HG03066 (cell line): Measurements from ENCODE around the gene SLC25A12.
A peak's percentile ranks its signal among the peaks of the same experiment; 100 is the strongest.
"Not testable (repeated sequence)": the region's sequence is repeated elsewhere in the genome, so short reads cannot be mapped to it uniquely, and the experiment has no call there.

Experiments
- ATAC-seq: cut with Tn5 transposase; IDR thresholded peaks from one replicate; pipeline ENCODE4 v1.9.1; 2021; ENCODE audit warnings: low read depth; ENCODE audit not compliant: unreplicated experiment

The SLC25A12 gene, protein sequence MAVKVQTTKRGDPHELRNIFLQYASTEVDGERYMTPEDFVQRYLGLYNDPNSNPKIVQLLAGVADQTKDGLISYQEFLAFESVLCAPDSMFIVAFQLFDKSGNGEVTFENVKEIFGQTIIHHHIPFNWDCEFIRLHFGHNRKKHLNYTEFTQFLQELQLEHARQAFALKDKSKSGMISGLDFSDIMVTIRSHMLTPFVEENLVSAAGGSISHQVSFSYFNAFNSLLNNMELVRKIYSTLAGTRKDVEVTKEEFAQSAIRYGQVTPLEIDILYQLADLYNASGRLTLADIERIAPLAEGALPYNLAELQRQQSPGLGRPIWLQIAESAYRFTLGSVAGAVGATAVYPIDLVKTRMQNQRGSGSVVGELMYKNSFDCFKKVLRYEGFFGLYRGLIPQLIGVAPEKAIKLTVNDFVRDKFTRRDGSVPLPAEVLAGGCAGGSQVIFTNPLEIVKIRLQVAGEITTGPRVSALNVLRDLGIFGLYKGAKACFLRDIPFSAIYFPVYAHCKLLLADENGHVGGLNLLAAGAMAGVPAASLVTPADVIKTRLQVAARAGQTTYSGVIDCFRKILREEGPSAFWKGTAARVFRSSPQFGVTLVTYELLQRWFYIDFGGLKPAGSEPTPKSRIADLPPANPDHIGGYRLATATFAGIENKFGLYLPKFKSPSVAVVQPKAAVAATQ

DNA sequence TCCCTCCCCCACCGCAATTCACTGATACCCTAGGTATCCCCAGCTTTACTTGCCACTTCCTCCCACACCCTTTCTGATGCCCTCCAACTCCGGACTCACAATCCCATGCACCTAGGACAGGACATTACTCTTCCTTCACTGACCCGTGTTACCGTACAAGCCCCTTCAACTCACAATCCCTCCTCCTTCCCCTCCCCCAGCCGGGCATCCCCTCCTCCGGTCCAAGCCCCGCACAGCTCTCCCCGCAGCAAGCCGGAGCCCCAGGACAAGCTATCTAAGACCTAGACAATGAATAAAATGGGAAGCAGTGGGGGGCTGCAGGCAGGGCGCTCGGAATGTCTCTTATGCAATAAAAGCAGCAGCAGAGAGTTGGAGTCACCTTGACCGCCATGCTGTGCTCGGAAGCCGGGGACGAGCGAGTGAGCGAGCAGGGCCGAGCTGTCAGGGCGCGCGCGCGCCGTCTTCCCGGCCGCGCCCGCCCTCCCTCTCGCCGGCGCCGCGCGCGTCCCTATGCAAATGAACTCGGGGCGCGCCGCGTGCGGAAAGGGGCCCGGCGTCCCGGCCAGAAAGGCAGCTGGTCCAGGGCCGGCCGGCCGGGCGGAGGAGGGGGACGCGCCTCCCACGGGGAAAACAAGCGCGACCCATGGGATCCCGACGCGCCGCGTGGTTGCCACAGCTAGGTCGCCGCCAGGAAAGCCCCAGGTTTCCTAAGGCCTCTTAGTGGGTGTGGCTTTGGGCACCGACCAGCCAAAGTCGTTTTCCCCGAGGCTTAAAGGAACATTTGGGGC lies at the start of gene SLC25A12:
Gene SLC25A12 (minus strand): TSS at position 421 of the 788 bp plus-strand sequence. CDS start 30 bp downstream, at position 391.
- peak; percentile 95 for ATAC-seq

DNA sequence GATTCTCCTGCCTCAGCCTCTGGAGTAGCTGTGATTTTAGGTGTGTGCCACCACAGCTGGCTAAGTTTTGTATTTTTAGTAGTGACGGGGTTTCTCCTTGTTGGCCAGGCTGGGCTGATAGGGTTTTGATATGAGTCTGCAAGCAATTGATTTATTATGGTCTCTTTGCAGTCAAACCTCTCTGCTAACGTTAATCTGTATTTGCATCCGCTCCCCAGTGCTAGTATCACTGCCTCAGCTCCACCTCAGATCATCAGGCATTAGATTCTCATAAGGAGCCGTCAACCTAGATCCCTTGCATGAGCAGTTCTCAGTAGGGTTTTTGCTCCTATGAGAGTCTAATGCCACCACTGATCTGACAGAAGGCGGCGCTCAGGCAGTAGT lies 47.3 kb upstream of the SLC25A12 start:
- no peak for ATAC-seq

DNA sequence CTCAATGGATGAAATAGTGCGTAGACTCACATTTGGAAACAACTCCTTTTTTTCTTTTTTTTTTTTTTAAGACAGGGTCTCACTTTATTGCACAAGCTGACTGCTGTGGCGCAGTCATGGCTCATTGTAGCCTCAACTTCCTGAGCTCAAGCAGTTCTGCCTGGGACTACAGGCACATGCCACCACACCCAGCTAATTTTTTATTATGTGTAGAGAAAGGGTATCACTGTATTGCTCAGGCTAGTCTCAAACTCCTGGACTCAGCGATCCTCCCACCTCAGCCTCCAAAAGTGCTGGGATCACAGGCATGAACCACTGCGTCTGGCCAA lies 45.7 kb upstream of the SLC25A12 start:
- no peak for ATAC-seq

DNA sequence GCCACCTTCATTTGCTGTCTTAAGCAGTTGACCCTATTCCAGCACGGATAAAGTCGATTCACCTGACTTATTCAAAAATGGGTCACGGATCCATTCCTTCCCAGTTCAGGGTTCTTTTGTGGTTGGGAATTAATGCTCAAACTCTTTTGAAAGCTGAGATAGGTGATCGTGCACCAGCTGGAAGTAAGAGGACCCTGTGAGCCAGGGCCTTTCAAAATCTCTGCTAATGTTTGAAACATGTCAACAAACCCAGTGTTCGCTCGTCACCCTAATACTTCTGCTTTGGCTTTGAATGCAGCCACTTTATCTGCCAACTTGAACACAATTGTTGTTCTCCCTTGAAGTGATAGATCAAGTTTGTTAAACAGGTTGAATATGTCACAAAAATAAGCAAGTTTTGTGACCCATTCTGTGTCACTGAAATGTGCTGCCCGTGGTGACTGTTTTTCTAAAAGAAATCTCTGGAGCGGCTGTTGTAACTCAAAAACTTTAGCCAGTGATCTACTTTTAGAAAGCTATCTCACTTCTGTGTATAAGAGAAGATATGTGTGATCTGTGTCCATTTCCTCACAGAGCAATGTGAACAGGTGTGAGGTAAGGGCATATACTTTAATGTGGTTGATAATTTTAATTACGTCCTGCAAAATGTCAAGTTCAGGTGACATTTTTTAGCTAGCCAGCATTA lies 45.2 kb upstream of the SLC25A12 start:
- ATAC-seq, result no peak

DNA sequence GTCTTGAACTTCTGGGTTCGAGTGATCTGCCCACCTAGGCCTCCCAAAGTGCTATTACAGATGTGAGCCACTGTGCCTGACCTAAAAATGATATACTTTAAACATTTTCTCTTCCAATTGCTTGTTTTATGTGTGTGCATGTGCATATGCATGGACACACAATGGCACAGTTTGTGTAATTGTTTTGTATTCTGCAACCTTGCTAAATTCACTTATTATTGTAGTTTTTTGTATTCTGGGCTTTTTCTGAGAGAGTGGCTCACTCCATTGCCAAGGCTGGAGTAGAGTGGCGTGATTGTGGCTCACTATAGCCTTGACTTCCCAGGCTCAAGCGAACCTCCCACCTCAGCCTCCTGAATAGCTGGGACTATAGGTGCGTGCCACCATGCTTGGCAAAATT lies 36.3 kb upstream of the SLC25A12 start:
- no peak for ATAC-seq

DNA sequence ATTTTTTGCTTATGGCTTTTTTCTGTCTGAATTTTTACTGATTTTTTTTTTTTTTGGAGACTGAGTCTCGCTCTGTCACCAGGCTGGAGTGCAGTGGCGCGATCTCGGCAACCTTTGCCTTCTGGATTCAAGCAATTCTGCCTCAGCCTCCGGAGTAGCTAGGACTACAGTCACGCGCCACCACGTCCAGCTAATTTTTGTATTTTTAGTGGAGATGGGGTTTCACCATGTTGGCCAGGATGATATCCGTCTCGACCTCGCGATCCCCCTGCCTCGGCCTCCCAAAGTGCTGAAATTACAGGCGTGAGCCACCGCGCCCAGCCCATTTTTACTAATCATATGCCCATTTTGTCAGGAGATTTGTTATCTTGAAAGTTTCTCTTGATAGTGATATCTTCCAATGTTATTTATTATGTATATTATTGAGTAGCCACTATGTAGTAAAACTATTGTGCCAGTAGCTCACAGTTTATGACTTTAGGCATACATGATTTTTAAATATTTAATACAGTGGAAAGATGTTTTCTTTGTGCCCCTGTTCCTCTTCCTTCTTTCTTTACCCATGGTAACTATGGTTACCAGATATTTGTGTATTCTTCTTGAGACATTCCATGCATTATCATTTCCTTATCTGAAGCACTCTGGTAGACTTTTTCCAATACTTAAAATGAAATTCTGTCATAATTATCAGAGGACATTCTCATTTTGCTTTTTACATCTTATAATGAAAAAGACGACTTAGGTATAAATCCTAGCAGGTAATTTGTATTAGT lies 30.3 kb upstream of the SLC25A12 start:
- no peak for ATAC-seq

DNA sequence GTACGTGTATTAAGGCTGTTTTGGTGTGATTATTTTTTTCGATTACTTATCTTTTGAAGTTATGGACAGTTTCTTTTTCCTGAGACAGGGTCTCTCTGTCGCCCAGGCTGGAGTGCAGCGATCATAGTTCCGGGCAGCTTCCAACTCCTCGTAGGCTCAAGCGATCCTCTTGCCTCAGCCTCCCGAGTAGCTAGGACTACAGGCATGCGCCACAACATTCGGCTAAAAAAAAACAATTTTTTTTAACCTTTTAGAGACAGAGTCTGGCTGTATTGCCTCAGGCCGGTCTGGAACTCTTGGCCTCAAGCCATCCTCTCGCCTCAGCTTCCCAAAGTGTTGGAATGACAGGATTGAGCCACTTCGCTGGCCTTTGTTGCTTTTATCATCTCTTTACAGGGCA lies 29.2 kb upstream of the SLC25A12 start:
- no peak for ATAC-seq

DNA sequence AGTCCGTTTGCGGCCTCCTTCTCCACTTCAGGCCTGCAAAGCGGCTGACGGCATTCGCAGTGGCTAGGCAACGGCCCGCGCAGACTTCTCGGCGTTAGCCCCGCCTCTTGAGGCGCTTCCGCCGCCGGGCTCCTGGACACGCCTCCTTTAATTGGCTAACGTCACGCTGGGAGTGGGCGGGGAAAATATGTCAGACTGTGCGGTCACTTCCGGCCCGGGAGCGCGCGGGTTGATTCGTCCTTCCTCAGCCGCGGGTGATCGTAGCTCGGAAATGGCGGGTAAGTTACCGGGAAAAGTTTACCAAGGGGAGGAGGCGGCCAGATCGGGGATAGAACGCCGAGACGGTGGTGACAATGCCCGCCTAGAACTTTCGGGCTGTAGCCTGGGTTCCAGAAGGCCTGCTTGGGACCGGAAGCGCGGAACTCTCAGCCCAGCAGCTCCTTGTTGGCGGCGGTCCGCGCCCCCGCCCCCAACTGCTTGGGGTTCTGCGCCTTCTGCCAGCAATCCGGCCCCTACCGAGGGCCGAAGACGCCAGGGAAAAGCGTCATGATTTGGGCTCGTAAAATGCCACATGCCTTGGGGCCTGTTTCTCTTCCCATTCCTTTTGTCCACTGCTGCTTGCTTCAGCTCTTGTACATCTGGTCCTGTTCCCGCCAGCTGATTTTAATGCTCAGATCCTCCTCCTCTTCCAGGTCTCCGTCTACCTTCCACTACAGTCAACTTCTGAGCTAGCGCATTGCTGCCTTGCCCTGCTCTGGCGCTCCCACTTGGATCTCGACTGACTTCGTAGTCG lies 28.4 kb upstream of the SLC25A12 start, which contains the start of gene HAT1:
Gene HAT1 (plus strand): TSS at position 232 of the 793 bp plus-strand sequence. CDS start 40 bp downstream, at position 272.
- peak; percentile 97 for ATAC-seq

DNA sequence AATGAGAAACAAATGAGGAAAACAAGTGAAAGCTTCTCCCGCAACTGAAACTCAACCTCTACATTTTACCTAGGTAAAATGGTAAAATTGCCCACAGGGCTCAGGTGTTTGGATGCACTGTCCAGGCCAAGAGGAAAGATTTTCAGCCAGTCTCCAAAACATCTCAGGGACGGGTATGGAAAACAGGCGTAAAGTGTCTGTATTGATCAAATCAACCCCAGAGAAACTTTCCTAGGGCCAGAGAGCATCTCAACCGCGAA lies 27.9 kb upstream of the SLC25A12 start:
- ATAC-seq, result no peak

DNA sequence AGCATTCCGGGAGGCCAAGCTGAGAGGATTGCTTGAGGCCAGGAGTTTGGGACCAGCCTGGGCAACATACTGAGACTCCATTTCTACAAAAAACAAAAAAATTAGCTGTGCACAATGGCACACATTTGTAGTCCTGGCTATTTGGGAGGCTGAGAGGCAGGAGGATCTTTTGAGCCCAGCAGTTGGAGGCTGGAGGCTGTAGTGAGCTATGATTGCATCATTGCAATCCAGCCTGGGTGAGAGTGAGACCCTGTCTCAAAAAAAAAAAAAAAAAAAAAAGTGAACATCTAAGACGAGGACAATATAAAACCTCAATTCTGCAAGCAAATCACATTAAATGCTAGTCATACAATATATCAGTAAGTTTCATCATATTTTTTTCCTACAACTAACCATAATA lies 25.4 kb upstream of the SLC25A12 start:
- no peak for ATAC-seq

DNA sequence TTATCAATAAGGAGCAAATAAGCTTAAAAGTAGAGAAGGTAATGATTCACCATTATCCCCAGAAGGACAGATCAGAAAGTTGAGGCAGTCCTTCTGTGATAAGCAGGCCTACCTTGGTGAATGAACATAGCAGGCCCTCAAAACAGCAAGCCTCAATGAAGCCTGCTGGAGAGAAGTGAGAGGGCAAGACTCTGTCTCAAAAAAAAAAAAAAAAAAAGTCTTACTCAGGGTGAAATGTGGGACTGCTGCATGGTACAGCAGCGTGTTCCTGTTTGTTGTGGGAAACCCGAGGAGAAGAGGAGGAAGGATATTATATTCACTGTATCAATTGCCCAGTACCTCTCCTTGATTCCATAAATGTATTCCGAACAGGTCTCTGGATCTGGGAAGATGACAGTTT lies 19.5 kb upstream of the SLC25A12 start:
- no peak for ATAC-seq

DNA sequence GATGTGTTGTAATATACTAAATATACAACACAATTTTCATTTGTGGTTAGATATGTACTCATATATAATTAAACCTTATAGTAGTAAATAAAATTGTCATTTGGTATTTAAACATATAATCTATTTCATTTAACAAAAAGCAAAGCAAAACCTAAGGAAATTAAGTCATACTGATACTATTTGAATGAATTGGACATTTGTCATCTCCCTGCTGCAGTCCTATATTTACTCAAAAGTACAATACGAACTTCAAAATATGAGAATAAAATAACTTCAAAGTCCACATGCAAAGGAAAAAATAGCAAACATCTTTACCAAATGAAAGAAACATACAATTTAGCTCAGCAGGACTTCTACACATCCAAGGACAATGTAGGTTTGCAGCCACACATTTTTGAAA lies 16.4 kb upstream of the SLC25A12 start:
- ATAC-seq, result no peak

DNA sequence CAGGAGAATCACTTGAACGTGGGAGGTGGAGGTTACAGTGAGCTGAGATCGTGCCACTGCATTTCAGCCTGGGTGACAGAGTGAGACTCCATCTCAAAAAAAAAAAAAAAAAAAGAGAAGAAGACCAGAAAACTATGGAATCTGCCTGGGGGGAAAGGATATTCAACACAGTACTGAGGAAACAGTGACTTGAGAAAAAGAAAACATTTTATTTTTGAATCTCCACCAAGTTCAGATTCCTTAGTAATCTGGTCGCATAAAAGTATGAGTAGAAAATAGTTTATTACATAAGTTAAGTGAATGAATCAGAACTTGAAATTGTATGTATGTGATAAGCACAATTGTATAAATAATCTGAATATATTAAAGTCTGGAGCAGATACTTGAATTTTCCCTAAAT lies 15.2 kb upstream of the SLC25A12 start:
- ATAC-seq, result no peak

DNA sequence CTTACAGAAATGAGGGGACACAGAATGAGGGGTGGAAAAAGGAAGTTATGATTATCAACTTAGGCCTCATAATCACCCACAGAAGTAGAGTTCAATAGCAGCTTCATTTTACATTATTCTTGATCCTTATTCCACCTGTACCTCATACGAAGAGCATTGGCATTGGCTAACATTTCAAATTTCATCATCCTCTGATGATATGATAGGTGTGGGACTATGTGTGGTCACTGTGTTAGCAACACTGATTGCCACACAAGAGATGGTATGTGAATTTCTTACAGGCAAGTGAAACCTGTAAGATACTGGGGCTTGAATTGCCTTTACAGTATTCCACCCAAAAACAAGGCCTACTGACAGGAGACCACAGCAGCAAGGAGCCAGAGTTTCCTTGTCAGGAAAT lies 14.2 kb upstream of the SLC25A12 start:
- no peak for ATAC-seq

DNA sequence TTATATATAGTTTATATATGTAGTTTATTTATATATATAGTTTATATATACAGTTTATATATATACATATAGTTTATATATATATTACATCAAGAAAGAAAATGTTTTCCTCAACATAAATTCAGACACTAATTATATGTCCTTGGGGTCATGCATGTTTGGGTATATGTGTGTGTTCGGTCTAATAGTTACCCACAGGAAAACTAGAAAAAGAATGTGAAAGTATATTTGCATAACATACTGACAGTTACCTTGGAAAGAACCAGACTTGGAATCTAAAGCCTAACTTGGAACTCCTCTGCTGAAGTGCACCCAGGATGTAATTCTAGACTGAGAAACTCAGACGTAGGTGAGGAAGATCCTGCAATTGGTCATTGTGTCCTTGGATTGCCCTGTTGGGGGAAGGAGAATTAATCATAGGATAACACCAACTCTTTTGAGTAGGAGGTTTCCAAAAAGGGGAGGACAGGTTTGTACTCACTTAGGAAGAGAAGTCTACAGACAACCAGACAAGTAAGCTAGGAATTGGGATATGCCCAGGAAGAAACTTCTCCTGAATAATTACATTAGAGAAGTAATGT lies 8.9 kb upstream of the SLC25A12 start:
- ATAC-seq, result no peak

DNA sequence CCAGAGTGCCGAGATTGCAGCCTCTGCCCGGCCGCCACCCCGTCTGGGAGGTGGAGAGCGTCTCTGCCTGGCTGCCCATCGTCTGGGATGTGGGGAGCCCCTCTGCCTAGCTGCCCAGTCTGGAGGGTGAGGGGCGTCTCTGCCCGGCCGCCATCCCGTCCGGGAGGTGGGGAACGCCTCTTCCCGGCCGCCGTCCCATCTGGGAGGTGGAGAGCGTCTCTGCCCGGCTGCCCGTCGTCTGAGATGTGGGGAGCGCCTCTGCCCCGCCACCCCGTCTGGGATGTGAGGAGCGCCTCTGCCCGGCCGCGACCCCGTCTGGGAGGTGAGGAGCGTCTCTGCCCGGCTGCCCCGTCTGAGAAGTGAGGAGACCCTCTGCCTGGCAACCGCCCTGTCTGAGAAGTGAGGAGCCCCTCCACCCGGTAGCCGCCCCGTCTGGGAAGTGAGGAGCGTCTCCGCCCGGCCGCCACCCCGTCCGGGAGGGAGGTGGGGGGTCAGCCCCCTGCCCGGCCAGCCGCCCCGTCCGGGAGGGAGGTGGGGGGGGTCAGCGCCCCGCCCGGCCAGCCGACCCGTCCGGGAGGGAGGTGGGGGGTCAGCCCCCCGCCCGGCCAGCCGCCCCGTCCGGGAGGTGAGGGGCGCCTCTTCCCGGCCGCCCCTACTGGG lies 5.7 kb upstream of the SLC25A12 start:
- ATAC-seq, result not testable (repeated sequence)

DNA sequence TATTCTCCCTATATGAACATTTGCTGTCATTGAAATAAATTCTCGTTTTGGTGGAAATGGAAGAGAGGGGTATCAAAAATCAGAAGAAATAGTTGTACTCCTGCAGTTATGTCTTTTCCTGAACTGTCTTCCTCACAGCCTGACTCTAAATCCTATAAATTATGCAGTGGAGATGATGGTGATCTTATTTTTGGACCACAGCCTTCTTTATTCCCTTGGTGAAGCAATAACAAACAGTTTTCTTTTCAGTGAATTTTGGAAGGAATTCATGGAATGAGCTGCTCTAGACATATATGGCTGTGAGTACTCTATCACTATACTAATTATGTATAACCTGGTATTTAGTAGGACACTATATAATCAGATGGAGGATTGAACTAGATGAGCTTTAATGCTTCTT lies 1.7 kb upstream of the SLC25A12 start:
- ATAC-seq, result no peak

DNA sequence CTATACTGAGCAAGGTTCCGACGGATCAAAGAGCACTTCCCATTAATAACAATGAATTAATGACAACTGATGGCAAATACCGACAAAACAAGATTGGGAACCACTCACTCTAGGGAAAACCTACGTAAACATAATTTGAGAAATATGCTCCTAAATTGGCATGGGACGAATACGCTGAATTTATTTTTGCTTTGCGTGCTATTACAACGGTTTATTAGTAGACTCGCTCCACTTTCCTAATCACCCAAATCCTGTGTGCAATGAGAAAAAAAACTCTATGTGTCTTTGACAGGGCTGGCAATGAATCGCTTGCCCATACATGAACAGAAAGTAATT lies 536 bp upstream of the SLC25A12 start:
- ATAC-seq, result no peak
